ENCODE results near the gene INPP5J.

The INPP5J gene

DNA sequence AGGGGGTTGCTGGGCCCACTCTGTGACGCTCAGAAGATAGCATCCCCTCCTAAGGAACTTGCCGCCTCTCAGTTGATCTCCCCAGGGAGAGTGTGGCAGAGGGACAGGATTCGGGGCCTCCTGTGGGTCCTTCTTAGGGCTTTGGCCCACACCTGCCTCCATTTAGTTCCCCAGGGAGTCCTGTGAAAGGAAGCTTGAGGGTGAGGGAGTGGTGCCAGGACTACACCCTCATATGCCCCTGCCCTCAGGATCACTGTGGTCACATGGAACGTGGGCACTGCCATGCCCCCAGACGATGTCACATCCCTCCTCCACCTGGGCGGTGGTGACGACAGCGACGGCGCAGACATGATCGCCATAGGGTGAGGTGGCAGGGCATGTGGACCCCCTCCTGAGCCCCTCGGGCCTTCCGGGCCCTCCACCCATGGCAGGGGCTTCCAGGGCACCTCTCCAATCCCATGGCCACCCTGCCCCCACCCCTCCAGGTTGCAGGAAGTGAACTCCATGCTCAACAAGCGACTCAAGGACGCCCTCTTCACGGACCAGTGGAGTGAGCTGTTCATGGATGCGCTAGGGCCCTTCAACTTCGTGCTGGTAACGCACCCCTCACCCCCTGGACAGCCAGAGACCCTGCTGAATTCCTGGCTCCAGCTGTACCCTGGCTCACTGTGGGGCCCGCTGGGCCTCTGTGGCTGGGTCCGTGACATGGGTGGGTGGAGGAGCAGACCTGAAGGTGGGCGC lies 3.5 kb downstream of the INPP5J start:
- DNase-seq (ENCODE audit: low spot score): no peak

DNA sequence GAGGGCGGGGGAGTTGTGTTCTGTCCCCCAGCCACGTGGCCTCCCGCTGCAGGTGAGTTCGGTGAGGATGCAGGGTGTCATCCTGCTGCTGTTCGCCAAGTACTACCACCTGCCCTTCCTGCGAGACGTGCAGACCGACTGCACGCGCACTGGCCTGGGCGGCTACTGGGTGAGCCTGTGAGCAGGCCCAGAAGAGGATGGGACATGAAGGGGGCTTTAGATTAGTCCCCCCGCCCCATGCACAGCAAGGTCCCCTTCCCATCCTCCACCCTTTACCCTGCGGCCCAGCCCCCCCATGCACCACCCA lies 4.1 kb downstream of the INPP5J start:
- DNase-seq (ENCODE audit: low spot score): no peak

DNA sequence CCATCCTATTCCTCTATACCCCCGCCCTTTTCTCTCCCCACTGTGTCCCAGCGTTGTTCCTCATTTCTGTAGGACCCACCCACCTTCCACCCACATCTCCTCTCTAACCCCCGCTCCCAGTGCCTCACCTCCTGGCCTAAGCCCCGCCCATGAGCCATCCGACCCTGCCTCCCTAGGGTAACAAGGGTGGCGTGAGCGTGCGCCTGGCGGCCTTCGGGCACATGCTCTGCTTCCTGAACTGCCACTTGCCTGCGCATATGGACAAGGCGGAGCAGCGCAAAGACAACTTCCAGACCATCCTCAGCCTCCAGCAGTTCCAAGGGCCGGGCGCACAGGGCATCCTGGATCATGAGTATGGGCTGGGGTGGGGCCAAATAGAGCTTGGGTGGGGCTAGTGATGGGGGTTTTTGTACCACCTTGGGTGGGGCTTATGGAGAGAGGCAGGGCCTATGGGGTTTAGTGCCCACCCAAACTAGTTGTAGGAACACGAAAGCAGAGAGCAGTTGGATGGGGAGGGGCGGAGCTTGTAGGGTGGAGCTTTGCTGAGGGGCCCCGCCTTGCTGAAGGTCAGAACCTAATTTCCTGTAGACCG lies 4.5 kb downstream of the INPP5J start:
- no peak for DNase-seq (ENCODE audit: low spot score)

DNA sequence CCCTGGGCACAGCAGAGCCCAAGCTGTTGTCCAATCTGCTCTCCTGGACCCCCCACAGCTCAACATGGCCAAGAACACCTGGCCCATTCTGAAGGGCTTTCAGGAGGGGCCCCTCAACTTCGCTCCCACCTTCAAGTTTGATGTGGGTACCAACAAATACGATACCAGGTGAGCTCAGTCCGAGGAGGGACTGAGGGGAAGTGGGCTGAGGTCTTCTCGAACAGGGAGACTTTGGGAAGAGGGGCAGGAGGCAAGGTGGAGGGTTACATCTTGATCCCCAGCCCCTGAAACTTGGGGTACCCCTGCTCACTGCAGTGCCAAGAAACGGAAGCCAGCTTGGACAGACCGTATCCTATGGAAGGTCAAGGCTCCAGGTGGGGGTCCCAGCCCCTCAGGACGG lies 5.4 kb downstream of the INPP5J start:
- no peak for DNase-seq (ENCODE audit: low spot score)

DNA sequence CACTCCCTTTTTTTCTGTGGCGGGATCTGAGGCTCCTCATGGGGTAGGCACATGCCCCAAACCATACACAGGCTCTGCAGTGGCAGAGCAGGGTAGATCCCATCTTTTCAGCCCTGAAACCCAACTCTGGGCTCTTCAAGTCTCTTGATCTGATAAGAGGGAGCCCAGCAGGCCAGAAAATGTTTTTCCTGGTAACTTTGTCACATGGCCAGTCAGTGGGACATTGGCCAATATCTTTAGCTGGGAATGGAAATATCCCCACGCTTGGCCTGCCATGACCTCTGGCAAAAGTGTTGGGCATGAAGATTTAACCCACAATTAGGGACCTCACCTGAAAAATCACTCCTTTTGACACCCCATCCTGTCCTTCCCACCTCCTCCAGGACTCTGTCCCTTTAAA lies 8.1 kb downstream of the INPP5J start:
- DNase-seq (ENCODE audit: low spot score): no peak

DNA sequence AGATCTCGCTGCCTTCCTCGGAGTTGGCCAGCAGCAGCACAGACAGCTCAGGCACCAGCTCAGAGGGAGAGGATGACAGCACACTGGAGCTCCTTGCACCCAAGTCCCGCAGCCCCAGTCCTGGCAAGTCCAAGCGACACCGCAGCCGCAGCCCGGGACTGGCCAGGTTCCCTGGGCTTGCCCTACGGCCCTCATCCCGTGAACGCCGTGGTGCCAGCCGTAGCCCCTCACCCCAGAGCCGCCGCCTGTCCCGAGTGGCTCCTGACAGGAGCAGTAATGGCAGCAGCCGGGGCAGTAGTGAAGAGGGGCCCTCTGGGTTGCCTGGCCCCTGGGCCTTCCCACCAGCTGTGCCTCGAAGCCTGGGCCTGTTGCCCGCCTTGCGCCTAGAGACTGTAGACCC lies 11.1 kb downstream of the INPP5J start:
- no peak for DNase-seq (ENCODE audit: low spot score)

DNA sequence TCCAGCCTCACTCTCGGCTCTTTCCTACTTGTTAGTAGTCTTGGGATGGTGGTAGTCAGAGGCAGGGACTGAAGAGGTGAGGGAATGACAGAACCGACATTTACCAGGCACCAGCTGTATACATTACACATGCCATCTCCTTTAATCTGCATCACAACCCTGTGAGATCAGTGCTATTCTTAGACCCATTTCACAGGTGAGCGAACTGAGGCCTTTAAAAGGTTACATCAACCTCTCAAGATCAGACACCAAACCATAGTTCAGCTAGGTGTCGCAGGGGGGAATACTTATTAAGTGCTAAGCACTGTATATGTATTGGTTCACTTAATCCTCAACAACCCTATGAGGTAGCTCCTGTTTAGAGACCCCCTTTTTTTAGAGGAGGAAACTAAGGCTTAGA lies 11.9 kb downstream of the INPP5J start:
- no peak for DNase-seq (ENCODE audit: low spot score)

DNA sequence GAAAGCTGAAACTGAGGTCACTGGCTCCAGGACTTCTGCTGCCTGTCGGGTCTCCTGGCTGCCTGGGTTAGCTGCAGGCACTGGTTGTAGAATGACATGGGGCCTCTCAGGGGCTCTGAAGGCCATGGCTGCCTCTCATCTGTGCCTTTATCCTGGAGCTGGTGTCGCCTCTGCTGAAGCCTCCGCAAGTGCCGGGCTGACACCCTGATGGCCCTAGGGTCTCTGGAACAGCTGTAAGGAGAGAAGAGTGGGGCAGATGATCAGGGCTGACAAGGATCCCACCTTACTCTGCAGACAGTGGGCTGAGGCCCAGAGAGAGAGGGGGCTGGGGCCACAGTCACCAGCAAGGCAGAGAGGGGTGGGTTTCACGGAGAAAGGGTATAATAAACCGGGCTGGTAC lies 12.9 kb downstream of the INPP5J start:
- no peak for DNase-seq (ENCODE audit: low spot score)

DNA sequence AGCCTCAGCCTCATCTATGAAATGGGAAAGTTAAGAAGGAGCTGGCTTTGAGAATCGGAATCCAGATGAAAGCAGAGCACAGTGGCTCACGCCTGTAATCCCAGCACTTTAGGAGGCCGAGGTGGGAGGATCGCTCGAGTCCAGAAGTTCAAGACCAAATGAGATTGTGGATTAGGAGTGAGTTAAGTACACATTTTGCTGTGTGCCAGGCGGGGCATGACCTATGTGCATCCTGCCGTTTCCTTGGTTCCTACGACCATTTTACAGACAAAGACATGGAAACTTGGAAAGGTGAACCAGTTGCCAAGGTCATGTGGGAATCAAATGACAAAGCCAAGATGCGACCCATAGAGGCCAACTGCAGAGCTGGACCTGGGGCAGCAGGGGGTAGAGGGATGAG lies 13.4 kb downstream of the INPP5J start:
- DNase-seq (ENCODE audit: low spot score): no peak

DNA sequence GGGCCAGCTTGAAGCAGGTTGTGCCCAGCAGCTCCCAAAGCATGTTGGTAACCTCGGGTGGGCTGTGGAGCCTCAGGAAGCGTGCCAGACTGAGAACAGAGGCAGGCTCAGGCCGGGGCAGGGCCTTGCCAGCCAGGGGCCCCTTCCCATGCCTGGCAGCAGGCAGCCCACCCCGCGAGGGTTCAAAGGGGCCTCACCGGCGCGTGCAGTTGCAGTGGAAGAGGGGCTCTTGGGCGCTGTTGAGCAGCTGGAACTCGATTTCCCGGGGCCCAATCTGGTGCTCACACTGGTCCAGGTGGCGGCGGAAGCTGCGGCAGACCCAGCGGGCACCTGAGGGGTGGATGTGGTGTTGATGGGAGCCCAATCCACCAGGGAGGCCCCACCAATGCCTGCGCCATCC lies 13.9 kb downstream of the INPP5J start:
- DNase-seq (ENCODE audit: low spot score): no peak

DNA sequence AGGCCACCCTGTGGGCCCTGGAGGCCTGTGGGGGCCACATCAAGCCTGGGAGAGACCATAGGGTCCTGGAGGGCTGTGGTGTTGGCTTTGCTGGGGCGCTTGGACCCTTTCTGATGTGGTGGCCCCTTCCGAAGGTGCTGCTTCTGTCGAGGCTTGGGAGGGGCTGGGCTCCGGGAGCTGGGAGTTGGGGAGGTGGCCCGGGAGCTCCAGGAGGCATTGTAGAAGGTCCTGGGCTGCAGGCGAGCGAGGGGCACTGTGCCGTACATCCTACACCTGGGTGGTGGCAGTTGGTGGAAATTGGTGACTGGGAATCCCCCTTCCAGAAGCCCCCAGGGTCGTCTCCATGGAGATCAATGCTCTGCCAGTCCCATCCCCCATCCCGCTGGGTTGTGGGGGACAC lies 15.0 kb downstream of the INPP5J start:
- no peak for DNase-seq (ENCODE audit: low spot score)

DNA sequence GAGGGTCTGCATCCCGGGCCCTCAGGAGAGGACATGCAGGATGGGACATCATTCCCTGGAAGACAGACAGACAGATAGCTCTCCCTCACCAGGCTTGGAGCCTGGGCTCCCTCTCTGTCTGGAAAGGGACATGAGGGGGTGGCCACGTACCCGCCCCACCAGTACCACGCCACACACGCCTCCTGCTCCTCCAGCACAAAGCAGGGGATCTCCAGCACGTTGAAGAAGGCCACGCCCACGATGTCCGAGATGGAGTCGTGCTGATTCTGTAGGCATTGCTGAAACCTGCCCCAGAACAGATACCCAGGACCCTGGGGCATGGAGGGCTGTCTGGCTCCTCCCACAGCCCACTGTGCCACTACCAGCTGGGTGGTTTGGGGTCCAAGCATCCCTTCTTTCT lies 15.4 kb downstream of the INPP5J start:
- DNase-seq (ENCODE audit: low spot score): no peak

DNA sequence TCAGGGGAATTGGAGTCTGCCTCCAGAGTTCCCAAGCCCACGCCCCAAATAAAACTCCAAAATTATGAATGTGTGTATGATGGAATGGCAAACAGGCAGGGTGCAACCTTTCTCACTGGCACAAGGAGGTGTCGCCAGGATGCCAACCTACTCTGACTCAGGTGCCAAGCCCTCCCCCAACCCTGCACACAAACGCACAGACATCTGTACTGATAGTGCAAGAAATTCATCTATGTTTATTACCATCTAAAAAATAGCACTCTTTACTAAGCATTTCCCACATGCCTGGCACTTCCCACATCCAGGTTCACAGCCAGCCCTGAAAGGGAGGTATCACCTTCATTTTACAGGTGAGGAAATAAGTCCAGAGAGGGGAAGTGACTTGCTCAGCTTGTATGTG lies 16.3 kb downstream of the INPP5J start:
- DNase-seq (ENCODE audit: low spot score): no peak

DNA sequence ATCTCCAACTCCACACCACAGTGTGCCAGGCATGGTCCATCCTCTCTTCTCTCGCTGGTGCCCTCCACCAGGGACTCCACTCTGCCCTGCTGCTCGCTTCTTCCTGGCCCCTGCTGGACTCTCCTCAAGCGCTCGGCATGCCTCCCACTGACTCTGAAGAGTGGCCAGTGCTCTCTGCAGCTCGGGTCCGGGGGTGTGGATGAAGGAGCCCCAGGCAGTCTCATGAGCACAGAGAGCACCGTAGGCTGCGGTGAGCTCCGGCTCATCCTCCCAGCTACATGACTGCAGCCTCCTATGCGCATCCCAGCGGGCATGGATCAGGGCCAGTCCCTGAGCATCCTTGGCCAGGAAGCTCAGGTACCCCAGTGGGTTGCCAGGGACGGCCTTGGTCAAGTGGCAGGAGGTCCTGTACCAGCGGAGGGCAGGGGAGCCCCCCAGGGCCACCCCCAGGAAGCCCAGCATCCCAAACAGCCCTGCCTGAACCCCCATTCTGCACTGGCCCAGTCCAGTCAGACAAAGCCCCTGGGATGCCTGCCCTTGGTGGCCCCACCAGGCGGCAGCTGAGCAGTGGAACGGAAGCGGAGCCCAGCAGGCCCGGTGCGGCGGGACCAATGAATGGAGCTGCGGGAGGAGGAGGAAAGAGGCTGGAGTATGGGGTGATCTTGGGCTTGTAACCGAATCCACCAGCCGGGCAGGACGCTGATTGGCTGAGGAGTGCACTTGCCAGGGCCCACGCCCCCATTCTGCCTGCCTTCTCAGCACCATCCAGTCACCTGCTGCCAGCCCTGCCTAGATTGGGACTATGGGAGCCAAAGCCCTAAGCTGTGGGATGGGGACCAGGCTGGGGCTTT lies 17.3 kb downstream of the INPP5J start, which contains the start of gene PLA2G3:
Gene PLA2G3 (minus strand): TSS at position 643 of the 851 bp plus-strand sequence. CDS start 154 bp downstream, at position 489.
- DNase-seq (ENCODE audit: low spot score): no peak

DNA sequence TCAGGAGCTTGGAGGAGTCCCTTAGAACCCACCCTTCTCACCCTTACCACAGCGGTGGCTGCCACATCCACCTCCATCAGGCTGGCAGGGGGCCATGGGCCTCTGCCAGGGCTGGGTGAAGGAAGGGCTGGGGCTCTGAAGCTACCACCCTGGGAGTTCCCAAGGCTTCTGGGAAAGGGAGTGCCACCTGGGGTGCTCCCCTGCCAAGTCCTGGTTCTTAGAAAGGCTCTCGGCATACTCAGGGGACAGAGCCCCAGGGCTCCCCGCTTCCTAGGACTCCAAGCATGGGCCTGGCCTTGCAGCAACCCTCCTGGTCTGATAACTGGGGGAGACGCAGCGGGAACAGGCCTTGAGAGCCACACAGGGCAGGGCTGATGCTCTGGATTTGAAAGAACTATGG lies 18.0 kb downstream of the INPP5J start:
- DNase-seq (ENCODE audit: low spot score): no peak

DNA sequence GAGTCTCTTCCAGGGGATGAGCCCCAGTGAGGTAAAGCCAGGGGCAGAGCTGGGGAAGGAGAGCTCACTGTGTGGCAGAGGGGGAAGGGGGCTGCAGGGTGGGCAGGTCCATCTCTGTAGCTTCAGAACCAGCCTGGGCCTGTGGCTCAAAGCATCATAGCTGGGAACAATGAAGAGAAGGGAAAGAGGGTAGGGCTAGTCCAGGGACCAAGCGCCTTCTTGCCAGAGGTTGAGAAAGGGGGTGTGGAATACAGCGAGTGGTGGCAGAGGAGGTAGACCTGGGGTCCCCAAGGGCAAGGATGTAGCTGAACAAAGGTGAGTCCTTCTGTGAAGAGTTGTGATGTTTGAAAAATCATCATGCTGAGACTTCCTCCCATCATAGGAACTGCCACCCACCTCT lies 18.8 kb downstream of the INPP5J start:
- no peak for DNase-seq (ENCODE audit: low spot score)

DNA sequence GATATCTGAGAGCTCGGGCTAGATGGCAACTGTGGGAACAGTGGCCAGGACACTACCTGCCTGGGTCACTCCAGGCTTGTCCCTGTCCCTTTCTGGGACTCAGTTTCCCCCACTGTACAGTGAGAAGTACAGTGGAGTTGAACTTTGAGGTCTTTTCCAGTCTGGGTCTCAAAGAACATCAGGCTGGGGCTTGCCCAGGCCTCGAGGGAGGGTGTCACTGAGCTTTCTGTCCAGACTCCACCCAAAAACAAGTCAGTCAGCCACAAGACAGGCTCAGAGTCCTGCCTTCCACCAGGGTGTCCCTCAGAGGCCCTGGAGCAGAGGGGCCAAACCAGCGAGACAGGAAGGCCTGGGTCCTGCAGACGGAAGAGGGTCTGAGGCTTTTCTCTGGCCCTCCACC lies 19.5 kb downstream of the INPP5J start:
- DNase-seq (ENCODE audit: low spot score): no peak

DNA sequence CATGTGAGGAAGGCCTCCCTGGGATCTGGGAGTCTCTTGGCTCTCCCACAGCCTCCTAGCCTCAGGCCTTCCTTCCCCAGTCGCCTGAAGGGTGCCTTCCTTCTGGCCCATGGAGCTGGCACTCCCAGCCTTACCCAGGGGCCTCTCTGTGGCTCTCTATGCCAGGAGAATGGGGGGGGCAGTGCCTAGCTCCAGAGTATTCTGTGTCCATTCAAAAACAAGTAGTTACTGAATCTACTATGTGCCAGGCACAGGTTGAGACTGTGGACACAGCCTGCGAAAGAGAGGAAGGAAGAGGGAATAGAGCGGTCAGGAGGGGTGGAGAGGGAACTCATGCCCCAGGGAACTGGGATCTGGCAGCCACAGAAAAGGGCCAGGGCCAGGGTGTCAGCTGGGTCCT lies 20.3 kb downstream of the INPP5J start:
- DNase-seq (ENCODE audit: low spot score): no peak

DNA sequence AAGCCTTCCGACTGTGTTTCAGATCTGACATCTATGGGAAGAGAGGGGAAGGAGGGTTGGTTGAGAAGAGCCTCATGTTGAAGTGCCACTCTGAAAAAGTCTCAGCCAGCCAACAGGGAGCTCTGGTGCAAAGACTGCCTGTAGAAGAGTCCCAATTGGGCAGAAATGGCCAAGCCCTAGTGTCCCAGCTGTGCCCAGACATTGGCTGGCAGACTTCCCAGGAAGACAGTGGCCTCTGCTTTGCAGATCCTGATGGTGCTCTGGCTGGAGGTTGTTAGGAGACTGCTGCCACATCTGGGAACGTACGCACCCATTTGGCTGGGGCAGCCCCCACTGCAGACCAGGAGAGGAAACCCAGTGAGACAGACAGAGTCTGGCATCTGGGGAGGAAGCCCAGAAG lies 20.8 kb downstream of the INPP5J start:
- no peak for DNase-seq (ENCODE audit: low spot score)

DNA sequence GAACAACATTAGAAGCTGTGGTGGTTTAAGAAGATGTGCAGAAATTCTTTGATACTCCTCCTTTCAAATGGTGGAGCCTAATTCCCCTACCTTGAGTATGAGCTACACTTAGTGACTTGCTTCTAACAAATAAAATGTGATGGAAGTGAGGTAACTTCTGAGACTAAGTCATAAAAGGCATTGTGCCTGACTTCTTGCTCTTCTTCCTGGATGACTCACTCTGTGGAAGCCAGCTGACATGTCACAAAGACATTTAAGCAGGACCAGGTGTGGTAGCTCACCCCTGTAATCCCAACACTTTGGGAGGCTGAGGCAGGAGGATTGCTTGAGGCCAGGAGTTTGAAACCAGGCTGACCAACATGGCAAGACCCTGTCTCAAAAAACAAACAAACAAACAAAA lies 21.5 kb downstream of the INPP5J start:
- DNase-seq (ENCODE audit: low spot score): no peak

DNA sequence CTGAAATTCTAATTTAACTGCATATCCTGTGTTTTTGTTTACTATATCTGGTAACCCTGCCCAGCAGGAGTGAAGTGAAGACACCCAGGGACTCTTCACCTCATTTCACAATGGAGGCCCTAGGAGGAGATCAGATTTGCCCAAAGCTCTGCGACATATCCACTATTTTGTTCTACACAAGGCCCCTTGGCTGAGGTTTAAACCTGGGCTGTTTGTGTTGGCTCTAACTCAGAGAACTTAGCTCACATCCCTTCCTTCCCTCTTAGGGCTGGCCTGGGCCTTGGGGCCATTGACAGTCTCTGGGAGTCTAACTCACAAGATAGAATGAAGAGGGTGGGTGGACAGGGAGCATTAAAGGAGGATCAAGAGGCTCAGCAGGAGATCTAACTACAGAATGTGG lies 25.7 kb downstream of the INPP5J start:
- no peak for DNase-seq (ENCODE audit: low spot score)

DNA sequence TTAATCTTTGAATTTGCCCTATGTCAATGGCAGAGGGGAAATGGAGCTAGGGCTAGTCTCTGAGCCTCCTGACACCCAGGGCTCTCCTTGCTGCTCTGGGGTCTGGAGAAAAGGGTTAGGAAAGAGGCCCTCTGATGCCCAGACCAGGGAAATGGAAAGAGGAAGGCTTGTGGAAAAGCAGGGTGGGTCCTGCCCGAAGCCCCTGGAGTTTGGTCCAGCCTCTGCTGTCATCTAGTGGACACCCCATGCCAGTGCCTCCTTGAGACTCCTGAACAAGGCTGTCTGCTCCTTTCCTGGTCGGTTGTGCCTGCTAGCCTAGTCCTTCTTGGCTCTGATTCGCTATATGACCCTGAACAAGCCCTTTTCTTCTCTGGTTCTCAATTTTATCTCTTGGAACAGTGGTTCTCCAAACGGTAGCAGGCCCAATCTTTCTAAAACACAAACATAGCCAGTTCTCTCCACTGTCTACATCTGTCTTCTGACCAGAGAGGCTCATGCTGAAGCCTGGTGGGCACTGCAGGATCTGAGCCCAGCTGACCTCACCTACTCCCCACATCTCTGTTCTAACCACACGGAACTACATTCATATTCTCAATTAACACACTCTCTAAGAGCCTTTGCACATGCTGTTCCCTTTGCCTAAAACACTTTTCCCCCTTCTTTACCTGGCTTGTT lies 26.3 kb downstream of the INPP5J start:
- peak; percentile 28 for DNase-seq (ENCODE audit: low spot score)

DNA sequence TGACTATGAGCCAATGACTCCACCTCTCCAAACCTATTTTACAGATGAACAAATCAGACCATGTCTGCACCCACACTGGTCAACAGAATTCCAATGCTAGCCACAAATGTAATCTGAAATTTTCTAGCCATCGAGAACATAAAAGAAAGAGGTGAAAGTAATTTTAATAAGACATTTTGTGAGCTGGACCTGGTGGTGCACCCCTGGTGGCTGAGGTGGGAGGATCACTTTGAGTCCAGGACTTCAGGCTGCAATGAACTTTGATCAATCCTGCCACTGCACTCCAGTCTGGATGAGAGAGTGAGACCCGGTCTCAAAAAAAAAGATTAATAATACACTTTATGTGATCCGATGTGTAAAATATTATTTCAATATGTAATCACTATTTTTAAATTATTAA lies 27.8 kb downstream of the INPP5J start:
- no peak for DNase-seq (ENCODE audit: low spot score)

Measured in CD4-positive, alpha-beta T cell treated with Interleukin-6 at 100 ng/mL for 8 hours (primary cell).